Measurements from ENCODE around the gene H6PD.

H6PD gene

GRCh38 chr1:9207086-9207485 is 27.5 kb upstream of the H6PD start:
- no peak for DNase-seq (ENCODE audit: low read depth in 2 of 2)

GRCh38 chr1:9207715-9208114 is 26.9 kb upstream of the H6PD start:
- DNase-seq (ENCODE audit: low read depth in 2 of 2): no peak

- DNase-seq (ENCODE audit: low read depth in 2 of 2): no peak
Observed at GRCh38 chr1:9211291-9211811, 23.2 kb upstream of the H6PD start.

- DNase-seq (ENCODE audit: low read depth in 2 of 2): no peak
Observed at GRCh38 chr1:9212735-9213134, 21.8 kb upstream of the H6PD start.

- DNase-seq (ENCODE audit: low read depth in 2 of 2): no peak
Observed at GRCh38 chr1:9213956-9214355, 20.6 kb upstream of the H6PD start.

GRCh38 chr1:9218917-9219316 is 15.7 kb upstream of the H6PD start:
- DNase-seq (ENCODE audit: low read depth in 2 of 2): no peak

- DNase-seq (ENCODE audit: low read depth in 2 of 2): no peak
Observed at GRCh38 chr1:9222846-9223625, 11.5 kb upstream of the H6PD start.

GRCh38 chr1:9224664-9225410 is 9.7 kb upstream of the H6PD start:
- no peak for DNase-seq (ENCODE audit: low read depth in 2 of 2)

GRCh38 chr1:9225411-9225785 is 9.2 kb upstream of the H6PD start:
- DNase-seq (ENCODE audit: low read depth in 2 of 2): no peak

- no peak for DNase-seq (ENCODE audit: low read depth in 2 of 2)
Observed at GRCh38 chr1:9228609-9229008, 6.0 kb upstream of the H6PD start.

- no peak for DNase-seq (ENCODE audit: low read depth in 2 of 2)
Observed at GRCh38 chr1:9229549-9229948, 5.0 kb upstream of the H6PD start.

GRCh38 chr1:9230869-9231533 is 3.6 kb upstream of the H6PD start:
- no peak for DNase-seq (ENCODE audit: low read depth in 2 of 2)

- DNase-seq (ENCODE audit: low read depth in 2 of 2): no peak
Observed at GRCh38 chr1:9231648-9232332, 2.8 kb upstream of the H6PD start.

- DNase-seq (ENCODE audit: low read depth in 2 of 2): no peak
Observed at GRCh38 chr1:9233241-9233941, 1.2 kb upstream of the H6PD start.

- no peak for DNase-seq (ENCODE audit: low read depth in 2 of 2)
Observed at GRCh38 chr1:9233942-9234222, 692 bp upstream of the H6PD start.

- no peak for DNase-seq (ENCODE audit: low read depth in 2 of 2)
Observed at GRCh38 chr1:9235096-9235459, 504 bp downstream of the H6PD start.

- no peak for DNase-seq (ENCODE audit: low read depth in 2 of 2)
Observed at GRCh38 chr1:9235560-9235959, 986 bp downstream of the H6PD start.

GRCh38 chr1:9238134-9238533 is 3.6 kb downstream of the H6PD start:
- DNase-seq (ENCODE audit: low read depth in 2 of 2): no peak

- no peak for DNase-seq (ENCODE audit: low read depth in 2 of 2)
Observed at GRCh38 chr1:9238550-9238949, 4.0 kb downstream of the H6PD start.

GRCh38 chr1:9239622-9240401 is 5.2 kb downstream of the H6PD start:
- DNase-seq (ENCODE audit: low read depth in 2 of 2): peak; percentile 18 to 21

All from activated CD4-positive, alpha-beta T cell treated with anti-CD3 and anti-CD28 coated beads for 24 hours (primary cell).